Measurements from ENCODE around the gene IST1.

- TF ChIP-seq EZH2 (IDR thresholded peaks at IDR 0.05; ENCODE audit: insufficient read depth, poor library complexity, severe bottlenecking) (no peak), EZH2phosphoT487 (IDR thresholded peaks at IDR 0.05; ENCODE audit: insufficient read depth, low read depth) (no peak)
These were observed 68.0 kb downstream of the IST1 start for GRCh38 chr16:71963125-71963875.
